IMR-90 (cell line): ENCODE measurements around the gene USH2A.

Experiments used
- CHD1 ChIP-seq: IDR thresholded peaks from 2 replicates; pipeline ENCODE4 v1.6.1; 2012; ENCODE audit warnings: low read depth, low read length, improper control_type of control experiment
- RAD21 ChIP-seq: IDR thresholded peaks from 2 replicates; pipeline ENCODE4 v1.6.1; 2012; ENCODE audit warnings: low read length, improper control_type of control experiment
- TF ChIP-seq, protein P1 (sequence below): fragments of 150-350 bp; IDR thresholded peaks from 2 replicates; pipeline ENCODE4 v1.6.1; 2017; ENCODE audit warnings: mild to moderate bottlenecking, antibody characterized with exemption, low read length, low read depth
- TF ChIP-seq, protein P2 (sequence below): conservative IDR thresholded peaks from 2 replicates; pipeline ENCODE4 v1.5.1; 2012; ENCODE audit warnings: mild to moderate bottlenecking, low read depth, low read length, improper control_type of control experiment

DNA sequence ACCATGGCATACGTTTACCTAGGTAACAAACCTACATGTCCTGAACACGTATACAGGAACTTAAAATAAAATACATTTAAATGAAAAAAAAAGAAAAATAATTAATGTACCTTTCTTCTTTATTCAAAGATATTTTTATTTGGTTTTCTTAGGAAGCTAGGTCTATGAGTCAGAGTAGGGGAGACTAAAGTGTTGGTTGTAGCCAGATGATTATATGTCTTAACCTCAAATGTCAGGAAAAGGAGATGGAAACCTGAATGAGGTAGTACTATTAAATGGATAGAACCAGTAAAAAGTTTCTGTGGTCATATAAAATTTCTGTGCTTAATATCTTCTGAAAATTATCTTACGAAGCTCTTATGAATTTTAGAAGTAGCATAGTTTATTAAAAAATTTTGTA, 580.3 kb downstream of the USH2A start:
- TF ChIP-seq, protein P1, sequence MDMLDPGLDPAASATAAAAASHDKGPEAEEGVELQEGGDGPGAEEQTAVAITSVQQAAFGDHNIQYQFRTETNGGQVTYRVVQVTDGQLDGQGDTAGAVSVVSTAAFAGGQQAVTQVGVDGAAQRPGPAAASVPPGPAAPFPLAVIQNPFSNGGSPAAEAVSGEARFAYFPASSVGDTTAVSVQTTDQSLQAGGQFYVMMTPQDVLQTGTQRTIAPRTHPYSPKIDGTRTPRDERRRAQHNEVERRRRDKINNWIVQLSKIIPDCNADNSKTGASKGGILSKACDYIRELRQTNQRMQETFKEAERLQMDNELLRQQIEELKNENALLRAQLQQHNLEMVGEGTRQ = no peak
- TF ChIP-seq, protein P2, sequence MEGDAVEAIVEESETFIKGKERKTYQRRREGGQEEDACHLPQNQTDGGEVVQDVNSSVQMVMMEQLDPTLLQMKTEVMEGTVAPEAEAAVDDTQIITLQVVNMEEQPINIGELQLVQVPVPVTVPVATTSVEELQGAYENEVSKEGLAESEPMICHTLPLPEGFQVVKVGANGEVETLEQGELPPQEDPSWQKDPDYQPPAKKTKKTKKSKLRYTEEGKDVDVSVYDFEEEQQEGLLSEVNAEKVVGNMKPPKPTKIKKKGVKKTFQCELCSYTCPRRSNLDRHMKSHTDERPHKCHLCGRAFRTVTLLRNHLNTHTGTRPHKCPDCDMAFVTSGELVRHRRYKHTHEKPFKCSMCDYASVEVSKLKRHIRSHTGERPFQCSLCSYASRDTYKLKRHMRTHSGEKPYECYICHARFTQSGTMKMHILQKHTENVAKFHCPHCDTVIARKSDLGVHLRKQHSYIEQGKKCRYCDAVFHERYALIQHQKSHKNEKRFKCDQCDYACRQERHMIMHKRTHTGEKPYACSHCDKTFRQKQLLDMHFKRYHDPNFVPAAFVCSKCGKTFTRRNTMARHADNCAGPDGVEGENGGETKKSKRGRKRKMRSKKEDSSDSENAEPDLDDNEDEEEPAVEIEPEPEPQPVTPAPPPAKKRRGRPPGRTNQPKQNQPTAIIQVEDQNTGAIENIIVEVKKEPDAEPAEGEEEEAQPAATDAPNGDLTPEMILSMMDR = no peak
- no peak for TF ChIP-seq RAD21
- TF ChIP-seq CHD1 = no peak
